GM10248 (cell line): Measurements from ENCODE around the gene C17orf50.

Experiments
- CTCF ChIA-PET: fragments of 300-600 bp; sonication (Branson Sonifier 250); formaldehyde crosslinking; extraction: SDS; loops from one replicate; lab custom pipeline; 2021; ENCODE audit warnings: antibody characterized with exemption; lab: Yijun Ruan, JAX
- POLR2A ChIA-PET: fragments of 350-650 bp; sonication (Branson Sonifier 250); formaldehyde crosslinking; extraction: SDS; loops from one replicate; lab custom pipeline; 2020; ENCODE audit warnings: antibody characterized with exemption; lab: Yijun Ruan, JAX
- DNase-seq: peaks from one replicate; pipeline ENCODE4 v3.0.0; 2012; ENCODE audit errors: extremely low spot score
- TF ChIP-seq, protein P1 (sequence below): IDR thresholded peaks from 2 replicates; pipeline ENCODE4 v1.5.1; 2012; ENCODE audit warnings: mild to moderate bottlenecking, low read depth; ENCODE audit errors: extremely low read depth, missing control alignments, control extremely low read depth

C17orf50 gene

DNA sequence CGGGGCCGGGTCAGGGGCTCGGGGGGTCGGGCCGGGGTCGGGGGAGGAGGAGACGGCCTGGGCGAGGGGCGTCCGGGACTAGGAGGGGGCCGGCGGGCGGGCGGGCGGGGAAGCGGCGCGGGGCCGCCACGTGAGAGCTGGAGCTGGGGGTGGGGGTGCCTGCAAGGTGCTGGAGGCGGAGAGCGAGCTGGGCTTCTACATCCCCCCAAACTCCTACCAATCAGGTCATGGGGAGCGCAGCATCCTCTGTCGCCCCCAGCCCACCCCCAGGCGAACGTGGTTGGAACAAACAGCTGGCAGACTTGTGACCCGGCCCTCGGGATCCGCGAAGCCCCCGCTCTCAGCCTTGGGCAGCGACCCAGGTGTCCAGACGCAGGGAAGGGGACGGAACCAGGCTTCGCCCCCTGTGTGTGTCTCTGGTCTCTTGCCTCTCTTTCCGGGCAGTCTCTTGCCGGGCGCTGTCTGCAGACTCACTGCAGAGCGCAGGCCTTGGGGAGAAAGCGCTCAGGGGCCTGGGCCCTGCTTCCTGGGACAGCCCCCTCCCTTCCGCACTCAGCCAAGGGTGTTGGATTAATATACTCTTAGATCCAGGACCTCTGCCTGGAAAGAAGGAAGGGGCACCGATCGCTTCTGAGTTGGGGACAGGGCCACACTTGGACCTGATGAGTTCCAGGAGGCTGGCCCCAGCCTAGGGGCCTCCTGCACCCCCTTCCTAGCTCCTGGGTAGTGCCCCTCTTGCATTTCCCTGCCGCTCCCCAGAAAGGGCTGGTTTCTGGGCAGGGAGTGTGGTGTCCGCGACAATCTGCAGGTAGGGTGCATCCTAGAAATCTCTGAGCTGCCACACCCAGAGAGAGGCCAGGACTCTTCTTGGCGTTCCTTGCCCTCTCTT, 28.5 kb upstream of the C17orf50 start:
- DNase-seq = peak; percentile 21
- TF ChIP-seq, protein P1, sequence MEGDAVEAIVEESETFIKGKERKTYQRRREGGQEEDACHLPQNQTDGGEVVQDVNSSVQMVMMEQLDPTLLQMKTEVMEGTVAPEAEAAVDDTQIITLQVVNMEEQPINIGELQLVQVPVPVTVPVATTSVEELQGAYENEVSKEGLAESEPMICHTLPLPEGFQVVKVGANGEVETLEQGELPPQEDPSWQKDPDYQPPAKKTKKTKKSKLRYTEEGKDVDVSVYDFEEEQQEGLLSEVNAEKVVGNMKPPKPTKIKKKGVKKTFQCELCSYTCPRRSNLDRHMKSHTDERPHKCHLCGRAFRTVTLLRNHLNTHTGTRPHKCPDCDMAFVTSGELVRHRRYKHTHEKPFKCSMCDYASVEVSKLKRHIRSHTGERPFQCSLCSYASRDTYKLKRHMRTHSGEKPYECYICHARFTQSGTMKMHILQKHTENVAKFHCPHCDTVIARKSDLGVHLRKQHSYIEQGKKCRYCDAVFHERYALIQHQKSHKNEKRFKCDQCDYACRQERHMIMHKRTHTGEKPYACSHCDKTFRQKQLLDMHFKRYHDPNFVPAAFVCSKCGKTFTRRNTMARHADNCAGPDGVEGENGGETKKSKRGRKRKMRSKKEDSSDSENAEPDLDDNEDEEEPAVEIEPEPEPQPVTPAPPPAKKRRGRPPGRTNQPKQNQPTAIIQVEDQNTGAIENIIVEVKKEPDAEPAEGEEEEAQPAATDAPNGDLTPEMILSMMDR = no peak
- ChIA-PET POLR2A (no interaction called here), CTCF (interaction anchor here (0.9 to 2.2 kb wide), 7 partner anchors 12 to 119 kb away, joined by 3 to 14 read pairs (median 5); no protein-coding TSS in a partner anchor)

DNA sequence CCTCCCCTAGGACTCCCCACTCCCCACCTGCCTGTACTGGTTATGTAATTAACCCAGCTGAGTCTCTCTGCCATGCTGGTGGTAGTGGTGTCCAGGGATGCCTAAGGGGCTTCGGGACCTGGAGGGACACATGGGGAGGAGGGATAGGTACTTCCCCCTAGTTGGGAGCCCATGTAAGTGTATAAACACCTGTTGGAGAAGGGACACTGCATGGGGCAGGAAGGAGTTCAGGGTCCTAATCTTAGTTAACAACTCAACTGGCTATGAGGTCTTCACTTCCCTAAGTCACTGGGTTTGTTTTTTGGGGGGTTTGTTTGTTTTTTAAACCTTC, 27.9 kb upstream of the C17orf50 start:
- no peak for DNase-seq
- CTCF ChIA-PET = interaction anchor here (1.2 to 2.0 kb wide), 3 partner anchors 12 to 32 kb away, joined by 5 to 7 read pairs (median 6); no protein-coding TSS in a partner anchor
- POLR2A ChIA-PET = no interaction called here
- TF ChIP-seq, protein P1 = no peak

DNA sequence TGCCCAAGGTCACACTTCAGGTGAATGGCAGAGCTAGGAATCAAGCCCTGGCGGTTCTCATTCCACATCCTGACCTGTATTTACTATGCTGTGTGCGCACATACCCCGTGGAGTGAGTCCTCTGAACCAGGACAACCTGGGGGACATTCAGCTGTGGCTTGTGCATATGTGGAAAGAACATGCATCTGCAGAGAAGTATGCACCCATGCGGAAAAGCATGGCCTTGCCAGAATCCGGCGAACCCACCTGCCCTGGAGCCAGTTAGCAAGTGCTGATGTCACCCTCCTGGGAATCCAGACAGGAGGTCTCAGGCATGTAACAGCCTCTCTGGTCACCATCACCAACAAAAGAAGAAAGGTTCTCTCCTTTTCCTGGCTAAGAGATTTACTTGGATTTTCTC, 27.3 kb upstream of the C17orf50 start:
- TF ChIP-seq, protein P1 = no peak
- CTCF ChIA-PET = interaction anchor here (1.1 to 1.8 kb wide), 3 partner anchors 12 to 125 kb away, joined by 3 to 6 read pairs (median 5); no protein-coding TSS in a partner anchor
- POLR2A ChIA-PET = no interaction called here
- no peak for DNase-seq

DNA sequence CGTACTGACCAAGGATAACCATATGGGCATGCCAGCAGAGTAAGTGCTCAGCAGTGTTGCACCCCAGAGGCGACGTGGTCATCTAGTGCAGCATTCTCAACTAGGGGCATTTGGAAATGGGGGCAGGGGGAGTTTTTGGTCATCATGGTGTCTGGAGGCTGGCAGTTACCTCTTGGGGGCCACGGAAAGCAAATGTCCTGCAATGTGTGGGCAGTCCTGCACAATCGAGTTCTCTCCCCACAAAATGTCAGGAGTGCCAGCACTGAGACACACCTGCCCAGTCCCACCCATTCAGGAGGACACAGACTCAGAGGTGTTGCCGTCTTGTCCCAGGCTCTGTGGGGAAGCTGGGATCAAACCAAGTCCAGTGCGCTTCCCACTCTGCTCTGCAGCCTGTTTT, 26.3 kb upstream of the C17orf50 start:
- CTCF ChIA-PET = interaction anchor here (1.1 kb wide), 1 partner anchor 126 kb away, joined by 3 read pairs; no protein-coding TSS in a partner anchor
- TF ChIP-seq, protein P1 = no peak

DNA sequence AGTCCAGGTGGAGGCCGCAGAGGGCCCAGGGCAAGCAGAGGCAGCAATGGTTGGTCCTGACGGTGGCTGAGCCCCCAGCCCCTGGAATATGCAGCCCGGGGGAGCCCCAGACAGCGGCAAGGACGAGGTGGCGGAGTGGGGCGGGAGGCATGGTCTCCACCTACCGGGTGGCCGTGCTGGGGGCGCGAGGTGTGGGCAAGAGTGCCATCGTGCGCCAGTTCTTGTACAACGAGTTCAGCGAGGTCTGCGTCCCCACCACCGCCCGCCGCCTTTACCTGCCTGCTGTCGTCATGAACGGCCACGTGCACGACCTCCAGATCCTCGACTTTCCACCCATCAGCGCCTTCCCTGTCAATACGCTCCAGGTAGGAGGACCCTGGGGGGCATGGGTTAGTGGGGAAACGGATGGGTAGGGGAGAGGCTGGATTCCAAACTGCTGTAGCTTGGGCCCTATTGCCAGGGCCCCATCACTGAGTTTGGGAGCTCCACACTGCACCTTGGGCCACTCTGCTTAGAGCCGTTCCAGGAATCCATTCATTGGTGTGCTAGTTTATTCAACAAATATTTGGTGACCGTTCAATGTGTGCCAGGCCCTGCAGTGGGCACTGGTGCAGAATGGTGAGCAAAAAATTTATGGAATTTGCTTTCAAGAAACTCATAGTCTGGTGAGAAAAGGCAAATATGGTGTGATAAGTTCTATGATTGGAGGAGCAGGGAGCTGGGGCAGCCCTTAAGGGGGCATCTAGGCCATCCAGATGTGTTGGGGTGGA, 25.5 kb upstream of the C17orf50 start:
- TF ChIP-seq, protein P1 = no peak
- ChIA-PET POLR2A (no interaction called here), CTCF (interaction anchor here (1.4 to 3.2 kb wide), 4 partner anchors 12 to 29 kb away, joined by 3 to 18 read pairs (median 4); no protein-coding TSS in a partner anchor)
- no peak for DNase-seq

More for the DNA sequence above, 26.3 kb upstream of the C17orf50 start:
- DNase-seq = no peak
- POLR2A ChIA-PET = no interaction called here

DNA sequence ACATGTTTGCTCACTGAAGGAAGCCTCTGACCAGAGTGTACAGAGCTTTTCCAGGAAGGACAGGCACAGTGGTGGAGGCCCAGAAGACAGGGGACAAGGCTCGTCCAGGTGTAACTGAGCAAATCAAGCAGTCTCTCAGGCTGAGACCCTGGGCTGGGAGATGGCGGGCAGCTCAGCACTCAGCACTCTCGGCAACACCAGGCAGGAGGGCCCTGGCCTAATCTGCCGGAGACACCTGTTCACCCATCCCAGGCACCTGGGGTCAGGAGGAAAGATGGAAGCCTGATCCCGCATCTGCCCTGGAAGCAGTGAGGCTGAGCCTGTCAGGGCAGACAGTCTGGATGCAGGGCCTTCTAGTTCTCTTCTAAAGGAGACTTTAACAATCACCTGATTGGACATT, 24.5 kb upstream of the C17orf50 start:
- ChIA-PET CTCF (interaction anchor here (1.4 to 3.2 kb wide), 4 partner anchors 12 to 28 kb away, joined by 3 to 18 read pairs (median 4); no protein-coding TSS in a partner anchor), POLR2A (no interaction called here)
- TF ChIP-seq, protein P1 = no peak
- DNase-seq = no peak
